Measurements from ENCODE around the gene GALNT17.

Gene GALNT17

DNA sequence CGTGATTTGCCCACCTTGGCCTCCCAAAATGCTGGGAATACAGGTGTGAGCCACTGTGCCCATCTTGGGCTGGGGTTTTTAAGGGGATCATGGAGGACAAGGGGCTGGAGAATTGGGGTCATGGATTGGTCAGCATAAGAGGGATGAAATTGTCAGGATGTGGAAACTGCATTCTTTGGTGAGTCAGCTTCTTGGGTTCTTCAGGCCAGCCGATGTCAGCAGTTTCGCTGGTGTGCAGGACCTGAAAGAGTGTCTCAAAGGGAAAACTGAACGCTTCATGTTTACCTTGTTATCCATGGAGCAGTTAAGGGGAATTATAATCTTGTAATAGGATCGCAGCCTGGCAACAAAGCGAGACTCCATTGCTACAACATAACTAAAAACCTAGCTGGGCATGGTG, 13.0 kb downstream of the GALNT17 start:
- WGBS = 47% methylated on average over 4 of the region's 6 CpGs

GRCh38 chr7:71145906-71146901, 14.3 kb downstream of the GALNT17 start:
- Histone ChIP-seq H4K91ac (ENCODE audit: low read length) (no peak overlapping the region), H3K9ac (ENCODE audit: low read length) (no peak overlapping the region)
- WGBS = 47% methylated on average over 18 of the region's 24 CpGs

More for the DNA sequence above, 13.0 kb downstream of the GALNT17 start:
- Histone ChIP-seq H3K14ac (ENCODE audit: low read length in 2 of 2) (no peak overlapping the region), H3K4ac (ENCODE audit: low read depth in 1 of 2, low read length in 2 of 2) (no peak overlapping the region), H4K8ac (ENCODE audit: low read length) (no peak overlapping the region), H3K9ac (ENCODE audit: low read length) (no peak overlapping the region), H3K79me1 (replicated peaks; ENCODE audit: low read length, poor library complexity, severe bottlenecking) (no peaks in the 10 kb centered on the region), H3K4me2 (ENCODE audit: low read length, poor library complexity, severe bottlenecking) (no peak overlapping the region), H3K18ac (ENCODE audit: low read depth in 1 of 2, low read length in 2 of 2) (no peak overlapping the region), H2BK120ac (ENCODE audit: low read depth, low read length) (no peak overlapping the region), H2AK5ac (ENCODE audit: low read length, severe bottlenecking) (no peak overlapping the region), H3K27ac (ENCODE audit: low read length, poor library complexity, severe bottlenecking) (no peak overlapping the region), H3K27me3 (ENCODE audit: control insufficient read depth in 1 of 2, insufficient read depth in 1 of 2, low read length in 2 of 2) (no peaks in the 10 kb centered on the region), H2BK15ac (ENCODE audit: low read depth, poor library complexity, severe bottlenecking) (no peak overlapping the region), H4K91ac (ENCODE audit: low read length) (no peak overlapping the region), H2AFZ (ENCODE audit: low read depth, low read length) (no peak overlapping the region), H2BK5ac (ENCODE audit: low read depth, low read length, poor library complexity, severe bottlenecking) (no peak overlapping the region), H3K23ac (ENCODE audit: low read length in 2 of 2) (no peak overlapping the region), H2BK12ac (ENCODE audit: low read length in 2 of 2) (no peak overlapping the region), H3K4me1 (ENCODE audit: control insufficient read depth, insufficient read depth, low read depth, low read length) (no peaks in the 10 kb centered on the region), H3K4me3 (ENCODE audit: insufficient read depth in 1 of 2, low read depth in 1 of 2, low read length in 2 of 2) (no peak overlapping the region), H3K9me3 (ENCODE audit: control insufficient read depth, low read length) (no peaks in the 10 kb centered on the region), H3K36me3 (ENCODE audit: control insufficient read depth in 1 of 2, insufficient read depth in 2 of 2, low read depth in 1 of 2, low read length in 2 of 2) (no peaks in the 10 kb centered on the region)
- DNase-seq = no peak

DNA sequence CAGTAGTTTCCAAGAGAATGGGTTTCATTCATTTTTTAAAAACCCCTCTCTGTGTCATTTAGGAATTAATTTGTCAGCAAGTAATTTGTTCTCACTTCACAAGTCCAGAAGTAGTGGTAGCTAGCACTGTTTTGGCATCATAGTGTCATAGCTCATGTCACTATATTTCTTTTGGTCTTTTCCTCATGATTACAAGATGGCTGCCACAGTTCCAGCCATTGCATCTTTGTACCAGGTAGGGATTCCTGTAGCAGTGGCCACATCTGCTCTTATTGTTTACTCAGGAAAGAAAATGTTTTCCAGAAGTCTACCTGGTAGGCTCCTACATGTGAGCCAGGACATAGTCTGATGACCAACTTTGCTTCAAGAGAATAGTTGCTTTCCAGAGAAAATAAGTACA, 16.2 kb downstream of the GALNT17 start:
- no peak overlapping the region for H3K27ac ChIP-seq (ENCODE audit: low read length, poor library complexity, severe bottlenecking)
- H2BK15ac ChIP-seq (ENCODE audit: low read depth, poor library complexity, severe bottlenecking) = no peak overlapping the region
- H3K4ac ChIP-seq (ENCODE audit: low read depth in 1 of 2, low read length in 2 of 2) = no peak overlapping the region

More at GRCh38 chr7:71145906-71146901, 14.3 kb downstream of the GALNT17 start:
- DNase-seq = no peak
- no peak overlapping the region for H2BK15ac ChIP-seq (ENCODE audit: low read depth, poor library complexity, severe bottlenecking)
- H2AFZ ChIP-seq (ENCODE audit: low read depth, low read length) = no peak overlapping the region
- H3K4me1 ChIP-seq (ENCODE audit: control insufficient read depth, insufficient read depth, low read depth, low read length) = no peaks in the 10 kb centered on the region
- no peak overlapping the region for H3K23ac ChIP-seq (ENCODE audit: low read length in 2 of 2)
- H3K4me2 ChIP-seq (ENCODE audit: low read length, poor library complexity, severe bottlenecking) = no peak overlapping the region
- H3K27ac ChIP-seq (ENCODE audit: low read length, poor library complexity, severe bottlenecking) = no peak overlapping the region
- H2AK5ac ChIP-seq (ENCODE audit: low read length, severe bottlenecking) = no peak overlapping the region
- no peaks in the 10 kb centered on the region for H3K27me3 ChIP-seq (ENCODE audit: control insufficient read depth in 1 of 2, insufficient read depth in 1 of 2, low read length in 2 of 2)
- H3K14ac ChIP-seq (ENCODE audit: low read length in 2 of 2) = no peak overlapping the region
- no peak overlapping the region for H3K4ac ChIP-seq (ENCODE audit: low read depth in 1 of 2, low read length in 2 of 2)
- H3K9me3 ChIP-seq (ENCODE audit: control insufficient read depth, low read length) = no peaks in the 10 kb centered on the region
- H3K36me3 ChIP-seq (ENCODE audit: control insufficient read depth in 1 of 2, insufficient read depth in 2 of 2, low read depth in 1 of 2, low read length in 2 of 2) = no peaks in the 10 kb centered on the region
- H2BK12ac ChIP-seq (ENCODE audit: low read length in 2 of 2) = no peak overlapping the region
- H3K79me1 ChIP-seq (replicated peaks; ENCODE audit: low read length, poor library complexity, severe bottlenecking) = no peaks in the 10 kb centered on the region
- H3K18ac ChIP-seq (ENCODE audit: low read depth in 1 of 2, low read length in 2 of 2) = no peak overlapping the region
- no peak overlapping the region for H2BK120ac ChIP-seq (ENCODE audit: low read depth, low read length)
- no peak overlapping the region for H3K4me3 ChIP-seq (ENCODE audit: insufficient read depth in 1 of 2, low read depth in 1 of 2, low read length in 2 of 2)
- H4K8ac ChIP-seq (ENCODE audit: low read length) = no peak overlapping the region
- no peak overlapping the region for H2BK5ac ChIP-seq (ENCODE audit: low read depth, low read length, poor library complexity, severe bottlenecking)

GRCh38 chr7:71155236-71155635, 23.3 kb downstream of the GALNT17 start:
- Histone ChIP-seq H2AK5ac (ENCODE audit: low read length, severe bottlenecking) (no peak overlapping the region), H2BK12ac (ENCODE audit: low read length in 2 of 2) (no peak overlapping the region), H2BK120ac (ENCODE audit: low read depth, low read length) (no peak overlapping the region), H2AFZ (ENCODE audit: low read depth, low read length) (no peak overlapping the region), H3K23ac (ENCODE audit: low read length in 2 of 2) (no peak overlapping the region), H3K36me3 (ENCODE audit: control insufficient read depth in 1 of 2, insufficient read depth in 2 of 2, low read depth in 1 of 2, low read length in 2 of 2) (no peaks in the 10 kb centered on the region), H3K4me1 (ENCODE audit: control insufficient read depth, insufficient read depth, low read depth, low read length) (no peaks in the 10 kb centered on the region), H3K4me2 (ENCODE audit: low read length, poor library complexity, severe bottlenecking) (no peak overlapping the region), H3K4me3 (ENCODE audit: insufficient read depth in 1 of 2, low read depth in 1 of 2, low read length in 2 of 2) (no peak overlapping the region), H2BK5ac (ENCODE audit: low read depth, low read length, poor library complexity, severe bottlenecking) (no peak overlapping the region), H3K9ac (ENCODE audit: low read length) (no peak overlapping the region), H3K79me1 (replicated peaks; ENCODE audit: low read length, poor library complexity, severe bottlenecking) (no peaks in the 10 kb centered on the region), H3K4ac (ENCODE audit: low read depth in 1 of 2, low read length in 2 of 2) (no peak overlapping the region), H3K18ac (ENCODE audit: low read depth in 1 of 2, low read length in 2 of 2) (no peak overlapping the region), H4K91ac (ENCODE audit: low read length) (no peak overlapping the region), H3K27ac (ENCODE audit: low read length, poor library complexity, severe bottlenecking) (no peak overlapping the region), H3K14ac (ENCODE audit: low read length in 2 of 2) (no peak overlapping the region), H4K8ac (ENCODE audit: low read length) (no peak overlapping the region), H3K27me3 (ENCODE audit: control insufficient read depth in 1 of 2, insufficient read depth in 1 of 2, low read length in 2 of 2) (no peaks in the 10 kb centered on the region), H2BK15ac (ENCODE audit: low read depth, poor library complexity, severe bottlenecking) (no peak overlapping the region), H3K9me3 (ENCODE audit: control insufficient read depth, low read length) (no peaks in the 10 kb centered on the region)
- whole genome bisulfite sequencing = 87% methylated on average over 9 of the region's 9 CpGs
- DNase-seq = no peak

More for the DNA sequence above, 16.2 kb downstream of the GALNT17 start:
- Histone ChIP-seq H4K8ac (ENCODE audit: low read length) (no peak overlapping the region), H3K9ac (ENCODE audit: low read length) (no peak overlapping the region), H2BK5ac (ENCODE audit: low read depth, low read length, poor library complexity, severe bottlenecking) (no peak overlapping the region), H2BK12ac (ENCODE audit: low read length in 2 of 2) (no peak overlapping the region), H3K14ac (ENCODE audit: low read length in 2 of 2) (no peak overlapping the region), H3K4me3 (ENCODE audit: insufficient read depth in 1 of 2, low read depth in 1 of 2, low read length in 2 of 2) (no peak overlapping the region), H2AFZ (ENCODE audit: low read depth, low read length) (no peak overlapping the region), H3K36me3 (ENCODE audit: control insufficient read depth in 1 of 2, insufficient read depth in 2 of 2, low read depth in 1 of 2, low read length in 2 of 2) (no peaks in the 10 kb centered on the region), H3K27me3 (ENCODE audit: control insufficient read depth in 1 of 2, insufficient read depth in 1 of 2, low read length in 2 of 2) (no peaks in the 10 kb centered on the region), H2BK120ac (ENCODE audit: low read depth, low read length) (no peak overlapping the region), H3K79me1 (replicated peaks; ENCODE audit: low read length, poor library complexity, severe bottlenecking) (no peaks in the 10 kb centered on the region), H3K23ac (ENCODE audit: low read length in 2 of 2) (no peak overlapping the region), H3K9me3 (ENCODE audit: control insufficient read depth, low read length) (no peaks in the 10 kb centered on the region), H4K91ac (ENCODE audit: low read length) (no peak overlapping the region), H3K4me1 (ENCODE audit: control insufficient read depth, insufficient read depth, low read depth, low read length) (no peaks in the 10 kb centered on the region), H3K18ac (ENCODE audit: low read depth in 1 of 2, low read length in 2 of 2) (no peak overlapping the region), H2AK5ac (ENCODE audit: low read length, severe bottlenecking) (no peak overlapping the region), H3K4me2 (ENCODE audit: low read length, poor library complexity, severe bottlenecking) (no peak overlapping the region)
- no peak for DNase-seq
